ENCODE measurements around the gene MYO15B.

GRCh38 chr17:75664099-75664549 lies 76.5 kb downstream of the MYO15B start:
- TF ChIP-seq, protein P1, sequence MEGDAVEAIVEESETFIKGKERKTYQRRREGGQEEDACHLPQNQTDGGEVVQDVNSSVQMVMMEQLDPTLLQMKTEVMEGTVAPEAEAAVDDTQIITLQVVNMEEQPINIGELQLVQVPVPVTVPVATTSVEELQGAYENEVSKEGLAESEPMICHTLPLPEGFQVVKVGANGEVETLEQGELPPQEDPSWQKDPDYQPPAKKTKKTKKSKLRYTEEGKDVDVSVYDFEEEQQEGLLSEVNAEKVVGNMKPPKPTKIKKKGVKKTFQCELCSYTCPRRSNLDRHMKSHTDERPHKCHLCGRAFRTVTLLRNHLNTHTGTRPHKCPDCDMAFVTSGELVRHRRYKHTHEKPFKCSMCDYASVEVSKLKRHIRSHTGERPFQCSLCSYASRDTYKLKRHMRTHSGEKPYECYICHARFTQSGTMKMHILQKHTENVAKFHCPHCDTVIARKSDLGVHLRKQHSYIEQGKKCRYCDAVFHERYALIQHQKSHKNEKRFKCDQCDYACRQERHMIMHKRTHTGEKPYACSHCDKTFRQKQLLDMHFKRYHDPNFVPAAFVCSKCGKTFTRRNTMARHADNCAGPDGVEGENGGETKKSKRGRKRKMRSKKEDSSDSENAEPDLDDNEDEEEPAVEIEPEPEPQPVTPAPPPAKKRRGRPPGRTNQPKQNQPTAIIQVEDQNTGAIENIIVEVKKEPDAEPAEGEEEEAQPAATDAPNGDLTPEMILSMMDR (IDR thresholded peaks at IDR 0.05 in 2 of 3, conservative IDR thresholded peaks at IDR 0.05 in 1 of 3; ENCODE audit: borderline replicate concordance in 1 of 3, insufficient read depth in 1 of 3, low read depth in 2 of 3, low read length in 2 of 3), result no peak
- no peak for TF ChIP-seq REST (IDR thresholded peaks at IDR 0.05; ENCODE audit: low read depth)
- TF ChIP-seq POLR2AphosphoS5 (IDR thresholded peaks at IDR 0.05; ENCODE audit: low read depth, low read length), result no peak
- no peak for TF ChIP-seq EZH2 (IDR thresholded peaks at IDR 0.05)
- TF ChIP-seq ATF3 (IDR thresholded peaks at IDR 0.05), result no peak
- no peak for TF ChIP-seq EZH2phosphoT487 (IDR thresholded peaks at IDR 0.05; ENCODE audit: borderline replicate concordance)
- TF ChIP-seq YY1 (IDR thresholded peaks at IDR 0.05; ENCODE audit: extremely low read depth, insufficient replicate concordance, low read depth, low read length), result no peak
- TF ChIP-seq POLR2A (IDR thresholded peaks at IDR 0.05; ENCODE audit: borderline replicate concordance, extremely low read depth, insufficient read depth, insufficient read length), result no peak
- no peak for TF ChIP-seq SRF (IDR thresholded peaks at IDR 0.05; ENCODE audit: low read depth)
- TF ChIP-seq ZNF274 (IDR thresholded peaks at IDR 0.05; ENCODE audit: low read depth, low read length), result no peak
- TF ChIP-seq, protein P2, sequence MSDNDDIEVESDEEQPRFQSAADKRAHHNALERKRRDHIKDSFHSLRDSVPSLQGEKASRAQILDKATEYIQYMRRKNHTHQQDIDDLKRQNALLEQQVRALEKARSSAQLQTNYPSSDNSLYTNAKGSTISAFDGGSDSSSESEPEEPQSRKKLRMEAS (IDR thresholded peaks at IDR 0.05), result no peak
- TF ChIP-seq ZFX (IDR thresholded peaks at IDR 0.05), result no peak

Measured in HCT116 (cell line).